HEK293 (cell line): ENCODE results near the gene CHRNE.

Experiments
- BCL11A ChIP-seq: fragments of 450-650 bp; formaldehyde crosslinking; IDR thresholded peaks from 2 replicates; pipeline ENCODE4 v1.5.1; 2016; ENCODE audit warnings: low read depth, missing biosample characterization, missing genetic modification characterization
- GLI4 ChIP-seq: fragments of 450-650 bp; formaldehyde crosslinking; IDR thresholded peaks from 2 replicates; pipeline ENCODE4 v1.5.1; 2016; ENCODE audit warnings: missing biosample characterization, missing genetic modification characterization
- KLF1 ChIP-seq: fragments of 450-650 bp; formaldehyde crosslinking; IDR thresholded peaks from 2 replicates; pipeline ENCODE4 v1.5.1; 2016; ENCODE audit warnings: missing biosample characterization, missing genetic modification characterization
- SP3 ChIP-seq: fragments of 450-650 bp; formaldehyde crosslinking; IDR thresholded peaks from 2 replicates; pipeline ENCODE4 v1.5.1; 2016; ENCODE audit warnings: missing biosample characterization, missing genetic modification characterization
- YY1 ChIP-seq: fragments of 450-650 bp; formaldehyde crosslinking; IDR thresholded peaks from 2 replicates; pipeline ENCODE4 v1.5.1; 2018; ENCODE audit warnings: missing biosample characterization, missing genetic modification characterization
- ZNF133 ChIP-seq: fragments of 450-650 bp; formaldehyde crosslinking; IDR thresholded peaks from 2 replicates; pipeline ENCODE4 v1.5.1; 2016; ENCODE audit warnings: missing biosample characterization, missing genetic modification characterization
- ZNF138 ChIP-seq: fragments of 450-650 bp; formaldehyde crosslinking; IDR thresholded peaks from 2 replicates; pipeline ENCODE4 v1.5.1; 2016; ENCODE audit warnings: missing biosample characterization, missing genetic modification characterization, borderline replicate concordance
- ZNF274 ChIP-seq, 2 experiments: fragments of 200-500 bp in 1 of 2; fragments of 450-650 bp in 1 of 2; sonication (Bioruptor generic) in 1 of 2; formaldehyde crosslinking in 1 of 2; IDR thresholded peaks; 2 replicates each; pipeline versions ENCODE4 v1.5.1 to v1.6.1; 2014 to 2016; ENCODE audit warnings: borderline replicate concordance in 1 of 2, inconsistent platforms in 1 of 2, low read length in 1 of 2, missing biosample characterization in 1 of 2, missing genetic modification characterization in 1 of 2
- ZNF558 ChIP-seq: fragments of 450-650 bp; formaldehyde crosslinking; IDR thresholded peaks from 2 replicates; pipeline ENCODE4 v1.5.1; 2016; ENCODE audit warnings: missing biosample characterization, missing genetic modification characterization
- ZNF654 ChIP-seq: fragments of 450-650 bp; formaldehyde crosslinking; IDR thresholded peaks from 2 replicates; pipeline ENCODE4 v1.5.1; 2016; ENCODE audit warnings: low read depth, missing biosample characterization, missing genetic modification characterization
- TF ChIP-seq, protein P1 (sequence below): fragments of 450-650 bp; formaldehyde crosslinking; IDR thresholded peaks from 2 replicates; pipeline ENCODE4 v1.5.1; 2016; ENCODE audit warnings: missing biosample characterization, missing genetic modification characterization
- TF ChIP-seq, protein P2 (sequence below): fragments of 450-650 bp; formaldehyde crosslinking; IDR thresholded peaks from 2 replicates; pipeline ENCODE4 v1.5.1; 2016; ENCODE audit warnings: missing biosample characterization, missing genetic modification characterization

DNA sequence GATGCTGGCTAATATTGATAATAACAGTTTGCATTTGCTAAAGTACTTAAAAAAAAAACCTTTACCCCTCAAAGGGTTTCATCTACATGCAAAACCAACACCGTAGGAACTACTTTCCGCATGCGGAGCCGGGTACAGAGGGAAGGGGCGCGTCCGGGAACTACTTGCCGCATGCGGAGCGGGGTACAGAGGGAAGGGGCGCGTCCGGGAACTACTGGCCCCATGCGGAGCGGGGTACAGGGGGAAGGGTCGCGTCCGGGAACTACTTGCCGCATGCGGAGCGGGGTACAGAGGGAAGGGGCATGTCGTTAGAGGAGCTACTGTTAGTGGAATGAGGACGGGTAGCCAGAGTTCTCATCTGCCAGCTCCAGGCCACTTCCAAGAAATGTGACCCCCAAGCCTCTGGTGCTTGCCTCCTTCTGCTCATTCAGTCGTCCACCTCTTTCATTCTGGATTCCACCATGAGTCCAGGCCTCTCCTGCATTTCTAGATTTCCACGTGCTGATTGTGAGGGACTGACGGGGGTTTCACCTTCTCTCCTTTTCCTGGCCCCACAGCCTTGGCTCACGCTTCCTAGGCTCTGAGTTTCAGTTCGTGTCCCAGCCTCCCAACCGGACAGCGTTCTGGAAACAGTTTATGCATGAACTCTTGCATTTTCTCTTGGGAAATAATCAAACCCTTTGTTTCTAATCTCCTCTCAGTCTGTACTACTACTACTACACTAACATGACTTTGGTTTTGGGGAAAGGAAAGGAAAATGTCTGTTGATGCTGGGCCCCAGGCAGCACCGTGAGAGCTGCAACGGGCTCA lies 42.9 kb downstream of the CHRNE start:
- TF ChIP-seq, protein P1, sequence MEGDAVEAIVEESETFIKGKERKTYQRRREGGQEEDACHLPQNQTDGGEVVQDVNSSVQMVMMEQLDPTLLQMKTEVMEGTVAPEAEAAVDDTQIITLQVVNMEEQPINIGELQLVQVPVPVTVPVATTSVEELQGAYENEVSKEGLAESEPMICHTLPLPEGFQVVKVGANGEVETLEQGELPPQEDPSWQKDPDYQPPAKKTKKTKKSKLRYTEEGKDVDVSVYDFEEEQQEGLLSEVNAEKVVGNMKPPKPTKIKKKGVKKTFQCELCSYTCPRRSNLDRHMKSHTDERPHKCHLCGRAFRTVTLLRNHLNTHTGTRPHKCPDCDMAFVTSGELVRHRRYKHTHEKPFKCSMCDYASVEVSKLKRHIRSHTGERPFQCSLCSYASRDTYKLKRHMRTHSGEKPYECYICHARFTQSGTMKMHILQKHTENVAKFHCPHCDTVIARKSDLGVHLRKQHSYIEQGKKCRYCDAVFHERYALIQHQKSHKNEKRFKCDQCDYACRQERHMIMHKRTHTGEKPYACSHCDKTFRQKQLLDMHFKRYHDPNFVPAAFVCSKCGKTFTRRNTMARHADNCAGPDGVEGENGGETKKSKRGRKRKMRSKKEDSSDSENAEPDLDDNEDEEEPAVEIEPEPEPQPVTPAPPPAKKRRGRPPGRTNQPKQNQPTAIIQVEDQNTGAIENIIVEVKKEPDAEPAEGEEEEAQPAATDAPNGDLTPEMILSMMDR (tag by site-specific recombination) = no peak
- TF ChIP-seq ZNF558 (tag by site-specific recombination) (no peak), ZNF274 (IDR thresholded peaks at IDR 0.05; ENCODE audit: low read length) (no peak), ZNF274 (tag by site-specific recombination; IDR thresholded peaks at IDR 0.05; ENCODE audit: borderline replicate concordance) (no peak), SP3 (tag by site-specific recombination) (no peak), BCL11A (tag by site-specific recombination) (no peak), YY1 (tag by site-specific recombination) (no peak), ZNF654 (tag by site-specific recombination) (no peak), GLI4 (tag by site-specific recombination) (no peak), ZNF133 (tag by site-specific recombination) (no peak), ZNF138 (tag by site-specific recombination) (no peak), KLF1 (no peak)
- TF ChIP-seq, protein P2, sequence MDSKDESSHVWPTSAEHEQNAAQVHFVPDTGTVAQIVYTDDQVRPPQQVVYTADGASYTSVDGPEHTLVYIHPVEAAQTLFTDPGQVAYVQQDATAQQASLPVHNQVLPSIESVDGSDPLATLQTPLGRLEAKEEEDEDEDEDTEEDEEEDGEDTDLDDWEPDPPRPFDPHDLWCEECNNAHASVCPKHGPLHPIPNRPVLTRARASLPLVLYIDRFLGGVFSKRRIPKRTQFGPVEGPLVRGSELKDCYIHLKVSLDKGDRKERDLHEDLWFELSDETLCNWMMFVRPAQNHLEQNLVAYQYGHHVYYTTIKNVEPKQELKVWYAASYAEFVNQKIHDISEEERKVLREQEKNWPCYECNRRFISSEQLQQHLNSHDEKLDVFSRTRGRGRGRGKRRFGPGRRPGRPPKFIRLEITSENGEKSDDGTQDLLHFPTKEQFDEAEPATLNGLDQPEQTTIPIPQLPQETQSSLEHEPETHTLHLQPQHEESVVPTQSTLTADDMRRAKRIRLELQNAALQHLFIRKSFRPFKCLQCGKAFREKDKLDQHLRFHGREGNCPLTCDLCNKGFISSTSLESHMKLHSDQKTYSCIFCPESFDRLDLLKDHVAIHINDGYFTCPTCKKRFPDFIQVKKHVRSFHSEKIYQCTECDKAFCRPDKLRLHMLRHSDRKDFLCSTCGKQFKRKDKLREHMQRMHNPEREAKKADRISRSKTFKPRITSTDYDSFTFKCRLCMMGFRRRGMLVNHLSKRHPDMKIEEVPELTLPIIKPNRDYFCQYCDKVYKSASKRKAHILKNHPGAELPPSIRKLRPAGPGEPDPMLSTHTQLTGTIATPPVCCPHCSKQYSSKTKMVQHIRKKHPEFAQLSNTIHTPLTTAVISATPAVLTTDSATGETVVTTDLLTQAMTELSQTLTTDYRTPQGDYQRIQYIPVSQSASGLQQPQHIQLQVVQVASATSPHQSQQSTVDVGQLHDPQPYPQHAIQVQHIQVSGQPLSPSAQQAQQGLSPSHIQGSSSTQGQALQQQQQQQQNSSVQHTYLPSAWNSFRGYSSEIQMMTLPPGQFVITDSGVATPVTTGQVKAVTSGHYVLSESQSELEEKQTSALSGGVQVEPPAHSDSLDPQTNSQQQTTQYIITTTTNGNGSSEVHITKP (tag by site-specific recombination) = no peak
